NB4 (cell line): Measurements from ENCODE around the gene BTBD9.

Source experiments
- MAX ChIP-seq: IDR thresholded peaks from 2 replicates; pipeline ENCODE4 v1.6.1; 2011; ENCODE audit warnings: low read depth, low read length
- MYC ChIP-seq: IDR thresholded peaks from 2 replicates; pipeline ENCODE4 v1.6.1; 2011; ENCODE audit warnings: low read depth, low read length
- POLR2A ChIP-seq: IDR thresholded peaks from 2 replicates; pipeline ENCODE4 v1.6.1; 2011; ENCODE audit warnings: mild to moderate bottlenecking; ENCODE audit not compliant: insufficient read length; ENCODE audit errors: extremely low read depth
- TF ChIP-seq, protein P1 (sequence below): IDR thresholded peaks from one replicate; pipeline ENCODE4 v1.5.1; 2012; ENCODE audit warnings: low read depth, low read length

- TF ChIP-seq, protein P1, sequence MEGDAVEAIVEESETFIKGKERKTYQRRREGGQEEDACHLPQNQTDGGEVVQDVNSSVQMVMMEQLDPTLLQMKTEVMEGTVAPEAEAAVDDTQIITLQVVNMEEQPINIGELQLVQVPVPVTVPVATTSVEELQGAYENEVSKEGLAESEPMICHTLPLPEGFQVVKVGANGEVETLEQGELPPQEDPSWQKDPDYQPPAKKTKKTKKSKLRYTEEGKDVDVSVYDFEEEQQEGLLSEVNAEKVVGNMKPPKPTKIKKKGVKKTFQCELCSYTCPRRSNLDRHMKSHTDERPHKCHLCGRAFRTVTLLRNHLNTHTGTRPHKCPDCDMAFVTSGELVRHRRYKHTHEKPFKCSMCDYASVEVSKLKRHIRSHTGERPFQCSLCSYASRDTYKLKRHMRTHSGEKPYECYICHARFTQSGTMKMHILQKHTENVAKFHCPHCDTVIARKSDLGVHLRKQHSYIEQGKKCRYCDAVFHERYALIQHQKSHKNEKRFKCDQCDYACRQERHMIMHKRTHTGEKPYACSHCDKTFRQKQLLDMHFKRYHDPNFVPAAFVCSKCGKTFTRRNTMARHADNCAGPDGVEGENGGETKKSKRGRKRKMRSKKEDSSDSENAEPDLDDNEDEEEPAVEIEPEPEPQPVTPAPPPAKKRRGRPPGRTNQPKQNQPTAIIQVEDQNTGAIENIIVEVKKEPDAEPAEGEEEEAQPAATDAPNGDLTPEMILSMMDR, result no peak
- TF ChIP-seq MAX, result no peak
- no peak for TF ChIP-seq POLR2A
- no peak for TF ChIP-seq MYC
Observed at GRCh38 chr6:38591439-38591838, 48.3 kb downstream of the BTBD9 start.
